NK-92 treated with Interleukin-12 subunit alpha and Interleukin-12 subunit beta, amount 100 ng/mL, for 24 hours (cell line): ENCODE results near the gene TNFRSF6B.

Experiments
- DNase-seq: peaks from one replicate; lab custom pipeline; 2025; lab: John Stamatoyannopoulos, UW

The TNFRSF6B gene

GRCh38 chr20:63686492-63687321, 9.7 kb upstream of the TNFRSF6B start:
- no peak for DNase-seq

- no peak for DNase-seq
Observed at GRCh38 chr20:63687419-63688178, 8.9 kb upstream of the TNFRSF6B start.

- DNase-seq = no peak
Observed at GRCh38 chr20:63688228-63689045, 8.0 kb upstream of the TNFRSF6B start.

GRCh38 chr20:63689046-63690002, 7.1 kb upstream of the TNFRSF6B start:
- DNase-seq = no peak

GRCh38 chr20:63690003-63690897, 6.2 kb upstream of the TNFRSF6B start:
- DNase-seq = no peak

- DNase-seq = no peak
Observed at GRCh38 chr20:63690898-63691710, 5.3 kb upstream of the TNFRSF6B start.

- DNase-seq = no peak
Observed at GRCh38 chr20:63691711-63692435, 4.6 kb upstream of the TNFRSF6B start.

GRCh38 chr20:63692436-63693082, 3.9 kb upstream of the TNFRSF6B start:
- DNase-seq = no peak

- no peak for DNase-seq
Observed at GRCh38 chr20:63693083-63693732, 3.2 kb upstream of the TNFRSF6B start.

- DNase-seq = no peak
Observed at GRCh38 chr20:63693733-63694583, 2.5 kb upstream of the TNFRSF6B start.

GRCh38 chr20:63694584-63695423, 1.6 kb upstream of the TNFRSF6B start:
- no peak for DNase-seq

- DNase-seq = no peak
Observed at GRCh38 chr20:63695424-63696305, 787 bp upstream of the TNFRSF6B start.

- no peak for DNase-seq
Observed at GRCh38 chr20:63696306-63696627, 185 bp upstream of the TNFRSF6B start.

- no peak for DNase-seq
Observed at GRCh38 chr20:63697357-63697867, 960 bp downstream of the TNFRSF6B start.
